Brain pericyte (primary cell): ENCODE measurements around the gene RNPC3.
"Not testable (repeated sequence)": the region's sequence is repeated elsewhere in the genome, so short reads cannot be mapped to it uniquely, and the experiment has no call there.

Experiments used
- DNase-seq: peaks from one replicate; pipeline ENCODE4 v3.0.0-alpha.2; 2012; ENCODE audit warnings: low read depth, low spot score

RNPC3 gene

DNA sequence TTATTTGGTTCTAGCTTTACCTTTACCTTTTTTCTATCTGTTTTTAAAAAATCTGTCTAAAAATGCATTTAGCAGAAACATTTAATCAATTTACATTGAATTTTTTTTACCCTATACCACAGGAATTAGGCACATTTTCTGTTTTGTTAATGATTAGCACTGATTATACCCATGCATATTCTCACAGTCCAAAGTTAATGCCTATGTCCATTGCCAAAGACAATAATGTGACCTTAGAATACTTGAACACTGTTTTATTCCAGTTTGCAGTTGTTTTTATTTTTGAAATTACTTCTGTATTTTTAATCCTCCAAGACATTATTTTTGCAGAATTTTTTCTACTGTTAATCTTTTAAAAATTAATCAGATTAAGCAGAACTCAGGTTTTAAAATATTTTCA lies 34.9 kb downstream of the RNPC3 start:
- no peak for DNase-seq

DNA sequence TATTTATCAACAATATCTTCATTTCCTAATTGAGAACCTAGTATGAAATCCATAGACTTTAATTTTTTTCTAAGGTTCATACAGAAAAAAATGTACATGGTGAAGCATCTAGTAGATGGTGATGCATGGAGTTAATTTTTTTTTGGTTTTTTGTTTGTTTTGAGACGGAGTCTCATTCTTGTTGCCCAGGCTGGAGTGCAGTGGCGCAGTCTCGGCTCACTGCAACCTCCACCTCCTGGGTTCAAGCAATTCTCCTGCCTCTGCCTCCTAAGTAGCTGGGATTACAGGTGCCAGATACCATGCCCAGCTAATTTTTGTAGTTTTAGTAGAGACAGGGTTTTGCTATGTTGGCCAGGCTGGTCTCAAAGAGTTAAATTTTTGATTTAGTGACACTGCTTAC lies 35.6 kb downstream of the RNPC3 start:
- not testable (repeated sequence) for DNase-seq

DNA sequence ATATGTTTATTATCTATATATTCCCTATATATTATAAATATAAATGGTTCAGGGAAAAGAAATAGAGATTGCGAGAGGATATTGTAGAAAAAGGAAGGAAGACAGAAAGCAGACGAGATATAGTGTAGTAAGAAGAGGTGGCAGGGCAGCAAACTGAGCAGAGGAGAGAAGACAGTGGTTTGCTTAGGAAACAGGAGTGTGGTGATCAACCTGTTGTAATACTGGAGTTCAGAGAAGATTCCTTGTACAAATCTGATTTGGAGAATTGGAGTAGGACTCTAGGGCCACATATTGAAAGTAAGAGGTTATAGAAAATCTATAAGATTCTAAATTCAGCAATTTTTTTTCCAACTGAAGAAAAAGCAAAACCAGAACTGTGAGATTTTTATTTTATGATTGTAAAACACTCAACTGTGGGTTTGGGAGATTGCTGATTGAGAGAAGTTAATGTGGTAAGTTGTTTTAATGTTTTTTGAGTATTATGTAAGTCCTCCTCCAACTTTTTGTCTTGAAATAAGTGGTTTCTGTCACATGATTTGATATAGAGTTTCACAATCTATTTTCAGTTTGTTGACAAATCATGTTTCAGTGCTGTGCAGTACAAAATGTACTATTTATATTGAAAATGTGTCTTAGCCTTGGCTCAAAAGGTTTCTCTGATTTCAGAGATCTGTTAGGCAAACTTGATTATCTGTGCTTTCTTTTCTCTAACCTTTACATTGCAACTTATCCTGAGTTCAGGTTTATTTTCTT lies 36.3 kb downstream of the RNPC3 start:
- DNase-seq = no peak

DNA sequence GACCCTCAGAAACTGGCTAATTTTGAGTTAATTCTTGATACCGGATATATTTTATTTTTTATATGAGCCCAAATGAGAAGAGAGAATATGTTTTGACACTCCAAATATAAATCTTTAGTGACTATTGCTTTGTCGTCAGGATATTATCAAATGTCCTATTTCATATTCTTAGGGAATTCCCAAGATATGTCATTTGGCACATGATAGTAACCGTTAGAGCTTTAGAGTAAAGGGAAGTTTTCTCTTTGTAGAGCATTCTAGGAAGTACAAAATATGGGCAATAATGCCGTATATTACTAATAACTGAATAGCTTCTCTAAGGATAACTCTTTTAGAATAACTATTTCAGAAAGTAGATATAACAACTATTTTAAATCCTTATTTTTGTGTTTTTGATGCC lies 37.6 kb downstream of the RNPC3 start:
- no peak for DNase-seq

DNA sequence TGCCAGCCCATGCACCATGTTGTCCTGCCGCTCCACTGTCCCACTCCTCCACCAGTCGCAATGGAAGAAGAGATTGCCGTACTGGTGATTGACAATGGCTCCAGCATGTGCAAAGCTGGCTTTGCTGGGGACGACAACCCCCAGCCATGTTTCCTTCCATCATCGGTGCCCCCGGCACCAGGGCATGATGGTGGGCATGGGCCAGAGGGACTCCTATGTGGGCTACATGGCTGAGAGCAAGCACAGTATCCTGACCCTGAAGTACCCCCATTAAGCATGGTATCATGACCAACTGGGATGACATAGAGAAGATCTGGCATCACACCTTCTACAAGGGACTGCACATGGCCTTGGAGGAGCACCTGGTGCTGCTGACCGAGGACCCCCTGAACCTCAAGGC lies 44.0 kb downstream of the RNPC3 start:
- no peak for DNase-seq

DNA sequence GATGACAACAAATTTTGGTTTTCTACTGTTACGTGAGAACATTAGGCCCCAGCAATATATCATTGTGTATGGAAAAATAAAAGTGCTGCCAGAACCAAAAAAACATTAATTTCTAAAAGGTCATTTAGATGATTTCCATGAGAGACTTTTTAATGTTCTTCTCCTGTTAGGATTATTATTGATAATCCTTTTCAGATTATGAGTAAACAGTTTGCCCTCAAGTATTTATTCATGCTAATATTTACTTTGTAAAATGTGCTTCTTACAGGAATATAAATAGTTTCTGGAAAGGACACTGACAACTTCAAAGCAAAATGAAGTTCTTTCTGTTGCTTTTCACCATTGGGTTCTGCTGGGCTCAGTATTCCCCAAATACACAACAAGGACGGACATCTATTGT lies 45.8 kb downstream of the RNPC3 start, which contains the start of gene AMY2B:
Gene AMY2B (plus strand): TSS at position 301 of the 400 bp plus-strand sequence. CDS start 14 bp downstream, at position 315.
- not testable (repeated sequence) for DNase-seq

DNA sequence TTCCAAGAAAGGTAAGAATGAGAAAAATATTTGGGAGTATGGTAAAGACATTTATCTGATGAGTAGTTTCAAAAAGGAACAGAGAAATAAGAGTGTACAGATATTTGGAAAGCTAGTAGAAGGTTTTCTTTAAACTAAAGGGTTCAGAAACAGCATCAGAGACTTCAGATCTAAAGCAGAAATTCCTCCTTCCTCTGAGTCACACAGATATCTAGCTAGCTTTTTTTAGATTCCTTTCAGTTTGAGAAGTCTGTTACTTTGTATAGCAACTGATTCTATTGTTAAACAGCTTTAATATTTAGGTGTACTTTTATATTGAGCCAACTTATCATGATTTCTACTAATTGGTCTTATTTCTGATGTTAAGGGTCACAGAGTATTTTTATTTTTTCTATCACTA lies 50.6 kb downstream of the RNPC3 start:
- no peak for DNase-seq

DNA sequence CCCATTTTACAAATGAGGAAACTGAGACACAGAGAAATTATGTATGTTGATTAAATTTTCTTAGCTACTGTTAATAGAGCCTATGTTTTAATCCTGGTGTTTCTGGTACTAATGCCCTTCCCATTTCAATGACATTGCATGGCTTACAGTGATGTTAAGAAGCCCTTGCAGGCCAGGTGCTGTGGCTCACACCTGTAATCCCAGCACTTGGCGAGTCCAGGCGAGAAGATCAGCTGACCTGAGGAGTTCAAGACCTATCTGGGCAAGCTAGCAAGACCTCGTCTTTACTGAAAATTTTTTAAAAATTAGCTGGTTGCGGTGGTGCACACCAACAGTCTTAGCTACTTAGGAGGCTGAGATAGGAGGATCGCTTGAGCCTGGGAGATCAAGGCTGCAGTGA lies 51.3 kb downstream of the RNPC3 start:
- DNase-seq = not testable (repeated sequence)

DNA sequence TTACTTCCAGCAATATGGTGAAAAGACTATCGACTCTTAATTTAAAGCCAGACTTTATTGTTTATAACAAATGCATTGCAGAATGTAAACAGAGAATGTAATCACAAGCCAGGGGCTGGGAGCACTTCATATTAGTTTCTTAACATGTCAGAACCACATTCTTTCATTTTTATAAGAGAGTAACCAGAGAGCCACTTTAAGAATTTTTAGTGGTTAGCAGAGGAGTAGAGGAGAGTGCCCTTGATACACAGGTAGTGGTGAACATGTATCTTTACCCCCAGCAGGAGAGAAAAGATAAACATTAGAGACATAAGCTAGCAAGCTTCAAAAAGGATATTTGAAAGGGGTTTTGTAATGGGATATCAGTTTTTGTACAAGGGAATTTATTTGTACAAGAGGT lies 57.0 kb downstream of the RNPC3 start:
- DNase-seq = no peak

DNA sequence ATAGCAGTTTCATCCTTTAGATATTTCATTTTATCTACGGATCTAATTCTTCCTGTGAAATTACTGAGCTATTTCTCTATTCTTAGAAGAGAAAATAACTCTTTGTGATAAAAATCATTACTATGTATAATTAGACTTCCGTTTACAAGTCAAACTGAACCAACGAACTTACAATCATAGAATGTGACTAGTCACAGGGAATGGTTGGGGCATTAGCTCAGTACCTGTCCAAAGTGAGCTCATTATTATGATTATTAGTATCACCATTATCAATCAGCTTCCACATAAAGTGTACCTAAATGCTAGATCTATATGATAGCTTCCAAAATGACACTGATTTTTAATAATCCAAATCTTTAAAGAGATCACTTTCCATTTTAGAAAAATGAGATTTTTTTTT lies 58.4 kb downstream of the RNPC3 start:
- DNase-seq = no peak

DNA sequence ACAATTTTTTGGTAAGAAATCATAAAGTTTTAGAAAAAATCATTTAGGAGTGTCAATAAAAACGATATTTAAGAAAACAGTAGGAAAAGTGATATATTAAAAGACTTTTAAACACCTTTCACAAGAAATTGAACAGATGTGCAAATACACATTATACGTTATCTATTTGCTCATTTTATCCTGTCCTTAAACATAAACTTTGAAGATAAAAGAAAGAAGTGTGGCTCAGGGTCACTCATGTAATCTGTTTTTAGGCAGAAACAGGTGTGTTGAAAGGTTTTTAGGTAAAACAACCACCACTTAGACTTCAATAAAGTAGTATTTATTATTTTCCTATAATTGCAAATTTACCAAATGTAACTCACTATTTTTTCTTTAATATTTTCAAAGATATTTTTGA lies 59.0 kb downstream of the RNPC3 start:
- no peak for DNase-seq

DNA sequence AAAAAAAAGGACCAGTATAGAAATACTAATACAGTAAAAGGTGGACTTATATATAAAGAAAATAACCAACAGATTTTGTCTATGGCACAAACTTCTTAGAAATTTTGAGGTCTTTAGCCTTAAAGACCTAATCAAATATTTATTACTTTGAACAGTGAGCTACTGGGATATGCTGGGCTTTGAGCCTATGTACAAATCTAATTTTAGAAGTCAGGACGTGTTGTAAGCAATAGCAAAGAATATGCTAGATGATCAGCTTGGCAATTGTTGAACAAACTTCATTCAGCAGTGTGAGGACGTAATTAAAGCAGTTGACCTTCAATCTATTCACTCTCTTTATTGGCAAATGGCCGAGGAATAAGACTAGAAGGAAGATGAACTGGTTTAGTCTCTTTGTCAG lies 77.2 kb downstream of the RNPC3 start:
- DNase-seq = not testable (repeated sequence)
